Measurements from ENCODE around the gene SOX8. TPM values are rescaled to one million over a fixed set of nuclear protein-coding genes. Genes with fewer than 3 reads are reported as not detected.
"Not testable (repeated sequence)": the region's sequence is repeated elsewhere in the genome, so short reads cannot be mapped to it uniquely, and the experiment has no call there.

Gene SOX8
- total RNA-seq, 1 donor from 2014 or later: 1.0 TPM

DNA sequence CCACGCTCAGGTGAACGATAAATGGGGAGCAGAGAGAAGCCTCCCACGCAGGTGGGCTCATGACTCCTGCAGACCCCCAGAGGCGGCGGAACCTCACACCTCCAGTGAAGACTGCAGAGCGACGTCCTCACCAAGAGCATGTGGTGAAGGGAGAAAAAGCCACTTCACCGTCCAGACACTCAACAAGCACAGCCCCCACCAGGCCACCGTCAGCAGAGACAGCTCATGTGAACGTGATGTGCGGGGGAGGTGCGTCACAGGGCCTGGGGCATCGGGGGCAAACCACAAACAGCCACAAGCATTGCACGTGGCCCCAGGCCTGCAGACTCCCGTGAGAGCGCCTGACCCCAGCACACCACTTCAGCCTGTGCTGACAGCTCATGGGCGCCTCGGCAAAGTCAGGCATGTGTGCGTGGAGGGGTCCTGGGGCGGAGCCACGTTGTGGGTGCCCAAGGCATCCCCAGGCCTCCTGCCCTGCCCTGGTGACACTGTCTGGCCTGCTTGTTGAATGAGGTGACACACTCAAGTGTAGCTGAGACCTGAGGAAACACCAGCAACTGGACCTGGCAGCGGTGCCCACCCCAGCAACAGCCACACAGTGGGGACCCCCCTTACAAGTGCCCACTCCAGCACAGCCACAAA, 29.8 kb upstream of the SOX8 start:
- intact Hi-C loops (cut with DNase I): no loop called here
- no peak for DNase-seq
- ATAC-seq (ENCODE audit: poor library complexity): no peak

DNA sequence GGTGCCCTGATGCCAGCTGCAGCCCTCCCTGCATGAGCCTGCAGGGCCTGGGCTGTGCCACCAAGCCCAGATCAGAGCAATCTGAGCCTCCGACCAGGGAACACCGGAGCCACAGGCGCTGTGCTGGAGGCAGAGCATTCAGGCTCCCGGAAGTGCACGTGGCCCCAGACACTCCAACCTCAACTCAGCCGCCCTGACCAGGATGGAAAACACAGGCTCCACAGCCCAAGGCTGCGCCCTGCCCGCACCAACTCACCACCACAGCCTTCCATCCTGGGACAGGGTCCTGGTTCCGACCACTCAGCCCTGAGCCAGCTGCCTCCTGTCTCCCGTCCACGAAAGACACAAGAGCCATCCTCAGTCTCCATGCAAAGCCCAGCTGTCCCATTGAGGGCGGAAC, 29.2 kb upstream of the SOX8 start:
- ATAC-seq (ENCODE audit: poor library complexity): no peak
- intact Hi-C loops (cut with DNase I): no loop called here
- DNase-seq: no peak

DNA sequence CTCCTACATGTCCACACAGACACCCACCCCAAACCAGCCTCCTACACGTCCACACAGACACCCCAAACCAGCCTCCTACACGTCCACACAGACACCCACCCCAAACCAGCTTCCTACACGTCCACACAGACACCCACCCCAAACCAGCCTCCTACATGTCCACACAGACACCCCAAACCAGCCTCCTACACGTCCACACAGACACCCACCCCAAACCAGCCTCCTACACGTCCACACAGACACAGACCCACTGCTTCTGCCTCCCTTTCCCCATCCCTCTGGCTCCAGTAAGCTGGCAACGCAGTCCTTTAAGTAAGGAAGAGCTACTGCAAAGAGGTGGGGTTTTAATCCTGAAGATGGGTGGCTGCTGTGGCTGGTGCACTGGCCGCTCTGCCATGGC, 27.8 kb upstream of the SOX8 start:
- ATAC-seq (ENCODE audit: poor library complexity); intact Hi-C loops (cut with DNase I); DNase-seq: not testable (repeated sequence)

DNA sequence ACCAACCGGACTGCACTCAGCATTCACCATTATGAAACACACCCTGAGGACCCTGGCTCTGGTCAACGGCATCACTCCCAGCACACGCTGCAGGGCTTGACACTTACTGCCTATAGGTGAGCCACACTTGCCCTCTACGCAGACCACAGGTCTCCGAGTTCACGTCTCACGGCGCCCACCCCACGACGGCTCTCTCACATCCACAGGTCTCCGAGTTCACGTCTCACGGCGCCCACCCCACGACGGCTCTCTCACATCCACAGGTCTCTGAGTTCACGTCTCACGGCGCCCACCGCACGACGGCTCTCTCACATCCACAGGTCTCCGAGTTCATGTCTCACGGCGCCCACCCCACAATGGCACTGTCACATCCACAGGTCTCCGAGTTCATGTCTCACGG, 25.8 kb upstream of the SOX8 start:
- intact Hi-C loops (cut with DNase I): not testable (repeated sequence)

DNA sequence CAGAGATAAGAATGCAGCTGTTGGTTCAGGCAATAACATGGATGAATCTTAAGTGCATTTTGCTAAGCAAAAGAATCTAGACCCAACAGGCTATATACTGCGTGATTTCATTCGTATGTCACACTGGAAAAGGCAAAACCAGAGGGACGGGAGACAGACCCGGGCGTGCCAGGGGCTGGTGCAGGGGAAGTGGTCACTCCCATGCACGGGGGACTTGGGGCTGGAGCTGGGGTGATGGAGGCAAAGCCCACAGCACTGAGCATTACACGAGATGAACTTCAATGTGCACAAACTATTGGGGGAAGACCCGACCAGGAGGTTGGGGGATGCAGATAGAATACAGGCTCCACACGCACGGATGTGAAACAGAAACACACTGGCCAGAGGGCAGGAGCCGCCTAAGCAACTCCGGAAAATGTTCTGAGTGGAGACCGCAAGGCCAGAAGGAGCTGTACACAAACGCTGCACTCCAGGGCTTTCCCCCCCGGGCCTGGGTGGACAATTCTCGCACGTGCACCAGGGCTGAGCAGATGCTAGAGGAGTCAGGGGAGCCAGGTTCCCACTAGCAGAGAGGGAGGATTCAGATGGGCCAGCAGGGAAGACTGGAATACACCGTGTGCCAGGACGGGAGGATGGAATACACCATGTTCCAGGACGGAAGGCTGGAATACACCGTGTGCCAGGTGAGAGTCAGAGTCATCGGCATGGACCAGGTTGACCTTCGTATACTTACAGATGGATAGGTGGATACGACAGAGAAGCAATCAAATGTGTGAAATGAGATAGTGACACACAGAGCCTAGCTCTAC, 22.1 kb upstream of the SOX8 start:
- no peak for DNase-seq
- intact Hi-C loops (cut with DNase I): no loop called here
- no peak for ATAC-seq (ENCODE audit: poor library complexity)

More for the DNA sequence above, 25.8 kb upstream of the SOX8 start:
- not testable (repeated sequence) for ATAC-seq (ENCODE audit: poor library complexity); DNase-seq

DNA sequence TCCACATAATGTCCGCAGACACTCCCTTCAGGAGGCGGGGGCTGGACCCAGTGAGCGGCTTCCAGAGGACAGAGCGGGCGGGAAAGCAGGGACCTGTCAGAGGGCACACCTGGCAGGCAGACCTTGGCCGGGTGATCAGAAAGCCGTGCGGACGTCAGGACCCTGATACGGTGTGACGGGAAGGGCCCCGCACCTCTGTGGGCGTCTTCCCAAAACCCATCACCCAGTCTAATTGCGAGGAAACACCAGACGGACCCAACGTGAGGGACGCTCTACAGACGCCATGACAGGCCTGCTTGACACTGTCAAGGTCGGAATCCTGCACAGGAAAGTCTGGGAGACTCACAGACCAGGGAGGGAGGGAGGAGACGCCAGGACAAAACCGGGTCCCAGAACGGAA, 19.2 kb upstream of the SOX8 start:
- DNase-seq (no peak), ATAC-seq (ENCODE audit: poor library complexity) (no peak)
- intact Hi-C loops (cut with DNase I): no loop called here

DNA sequence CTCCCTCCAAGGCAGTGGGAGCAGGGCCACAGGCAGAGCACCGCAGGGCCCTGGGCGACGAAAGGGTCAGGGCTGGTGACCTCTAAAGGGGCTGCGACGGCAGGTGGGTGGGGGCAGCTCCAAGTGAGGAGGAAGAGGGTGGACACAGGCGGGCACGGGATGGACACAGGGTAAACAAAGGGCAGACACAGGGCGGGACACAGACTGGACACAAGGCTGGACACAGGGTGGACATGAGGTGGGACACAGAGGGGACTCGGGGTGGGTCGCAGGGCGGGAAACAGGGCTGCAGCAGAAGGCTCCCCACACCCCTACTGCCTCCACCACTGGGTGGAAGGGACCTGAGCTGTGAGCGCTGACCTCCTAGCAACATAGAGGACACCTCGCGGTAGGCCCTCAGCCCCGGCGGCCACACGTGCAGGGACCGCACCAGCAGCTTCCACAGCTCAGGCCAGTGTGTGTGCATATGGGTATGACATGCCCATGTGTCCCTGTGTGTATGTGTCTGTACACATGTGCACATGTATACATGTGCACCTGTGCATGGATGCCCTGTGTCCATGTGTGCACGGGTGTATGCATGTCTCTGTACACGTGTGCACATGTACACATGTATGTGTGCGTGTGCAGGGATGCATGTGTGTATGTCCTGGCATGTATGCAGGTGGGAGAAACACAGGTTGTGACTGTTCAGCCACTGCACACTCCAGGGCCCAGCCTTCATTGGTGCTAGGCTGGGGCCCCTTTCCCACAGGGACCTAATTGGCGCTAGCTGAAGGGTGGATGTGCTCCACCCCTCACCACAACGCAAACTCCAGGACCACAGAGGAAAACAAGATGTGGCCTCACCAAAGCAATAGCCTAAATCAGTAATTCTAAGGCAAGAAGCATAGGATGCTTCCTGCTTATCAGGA, 18.4 kb upstream of the SOX8 start:
- intact Hi-C loops (cut with DNase I): no loop called here
- DNase-seq (no peak), ATAC-seq (ENCODE audit: poor library complexity) (peak; percentile 25)

DNA sequence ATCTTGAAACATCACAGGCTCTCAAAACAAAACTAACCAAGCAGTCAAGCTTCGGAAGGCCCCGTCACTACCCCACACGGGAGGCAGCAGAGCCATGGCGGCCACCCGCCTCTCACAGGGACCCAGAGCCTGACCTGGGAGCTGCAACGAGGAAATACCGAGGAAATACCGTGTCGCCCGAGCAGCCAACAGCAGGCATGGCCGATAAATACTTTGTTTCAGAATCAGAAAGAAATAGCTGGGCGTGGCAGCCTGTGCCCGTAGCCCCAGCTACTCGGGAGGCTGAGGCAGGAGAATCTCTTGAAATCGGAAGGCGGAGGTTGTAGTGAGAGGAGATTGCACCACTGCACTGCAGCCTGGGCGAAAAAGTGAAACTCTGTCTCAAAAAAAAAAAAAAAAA, 17.7 kb upstream of the SOX8 start:
- ATAC-seq (ENCODE audit: poor library complexity) (no peak), DNase-seq (no peak)
- intact Hi-C loops (cut with DNase I): no loop called here

DNA sequence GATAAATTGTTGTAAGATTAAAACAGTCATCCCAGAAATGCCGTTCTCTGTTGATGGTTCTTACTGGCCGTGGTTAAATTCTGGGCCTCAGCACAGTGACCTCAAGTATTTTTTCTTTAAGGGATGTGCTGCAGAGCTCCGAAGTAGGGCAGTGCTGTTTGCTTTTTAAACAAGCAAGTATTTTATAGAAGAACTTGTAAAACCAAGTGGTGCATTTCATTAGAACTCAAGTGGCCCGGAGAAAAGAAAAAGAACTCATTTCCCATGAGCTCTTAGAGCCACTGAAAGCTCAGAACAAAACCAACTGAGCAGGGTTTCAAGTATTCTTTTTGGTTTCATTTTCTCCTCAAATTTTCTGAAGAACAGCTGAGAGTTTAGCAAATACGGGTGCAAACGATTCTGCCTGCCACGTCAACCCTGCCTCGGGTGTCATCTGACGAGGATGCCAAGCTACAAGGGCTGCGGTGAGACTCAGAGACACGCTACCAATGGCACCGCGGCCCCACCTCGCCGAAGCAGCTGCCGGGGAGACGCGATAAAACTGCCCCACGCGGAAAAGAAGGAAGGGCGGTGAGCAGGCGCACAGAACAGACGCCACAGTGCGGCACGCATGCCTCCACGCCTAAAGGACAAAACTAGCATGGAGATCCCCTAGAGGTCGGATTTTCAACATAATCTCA, 17.1 kb upstream of the SOX8 start:
- DNase-seq (peak; percentile 31), ATAC-seq (ENCODE audit: poor library complexity) (no peak)
- intact Hi-C loops (cut with DNase I): no loop called here

DNA sequence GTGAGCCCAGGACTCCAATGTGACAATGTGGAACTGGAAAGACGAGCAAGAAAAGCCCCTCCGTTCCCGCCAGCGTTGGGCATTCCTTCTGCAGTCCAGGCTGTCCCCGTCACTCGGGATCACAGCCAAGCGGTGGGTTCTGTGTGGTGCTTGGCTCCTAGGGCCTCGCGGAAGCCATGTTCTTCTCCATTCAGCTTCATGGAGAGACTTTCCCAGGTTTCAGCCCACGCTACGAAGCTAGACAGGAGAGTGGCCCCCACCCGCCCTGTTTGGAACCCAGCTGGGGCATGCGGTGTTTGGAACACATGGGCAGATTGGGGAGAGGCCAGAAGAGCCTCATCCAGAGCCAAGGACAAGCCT, 16.6 kb upstream of the SOX8 start:
- DNase-seq: peak; percentile 25
- intact Hi-C loops (cut with DNase I): no loop called here
- ATAC-seq (ENCODE audit: poor library complexity): no peak

DNA sequence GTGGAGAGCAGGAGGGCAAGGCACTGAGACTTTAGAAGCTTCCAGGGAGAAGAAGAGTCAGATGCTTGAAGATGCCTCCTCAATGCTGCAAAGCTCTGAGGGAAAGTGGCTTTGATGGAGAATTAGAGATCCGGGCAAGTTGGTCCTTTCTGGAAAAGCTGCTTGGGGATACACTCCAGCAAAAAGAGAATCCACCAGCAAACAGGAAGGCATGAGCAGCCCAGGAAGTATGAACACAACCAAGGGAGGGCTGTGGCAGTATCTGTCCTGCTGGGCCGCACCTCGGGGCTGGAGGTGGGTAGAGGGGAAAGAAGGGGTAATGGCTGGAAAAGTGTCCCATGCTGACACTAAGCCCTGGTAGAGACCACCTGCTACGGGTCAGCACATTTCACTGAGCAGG, 16.1 kb upstream of the SOX8 start:
- DNase-seq: no peak
- ATAC-seq (ENCODE audit: poor library complexity): no peak
- intact Hi-C loops (cut with DNase I): no loop called here

DNA sequence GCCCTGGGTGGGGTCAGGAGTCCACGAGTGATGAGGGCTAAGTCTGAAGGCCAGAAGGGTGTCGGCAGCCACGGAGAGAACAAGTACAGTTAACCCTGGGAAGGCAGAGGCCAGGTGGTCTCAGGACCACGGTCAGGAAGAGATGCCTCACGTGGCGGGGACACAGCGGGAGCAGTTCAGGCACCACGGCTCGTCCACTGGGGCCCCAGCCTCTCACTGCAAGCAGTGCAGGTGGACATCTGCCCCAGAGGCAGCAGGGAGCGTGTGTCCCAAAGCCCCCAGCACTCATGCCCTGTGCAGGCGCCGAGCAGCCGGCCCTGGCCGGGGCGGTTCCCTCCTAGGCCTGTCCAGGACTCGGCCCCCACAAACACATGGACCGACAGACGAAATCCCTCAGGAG, 15.5 kb upstream of the SOX8 start:
- intact Hi-C loops (cut with DNase I): no loop called here
- DNase-seq (peak; percentile 29), ATAC-seq (ENCODE audit: poor library complexity) (no peak)

DNA sequence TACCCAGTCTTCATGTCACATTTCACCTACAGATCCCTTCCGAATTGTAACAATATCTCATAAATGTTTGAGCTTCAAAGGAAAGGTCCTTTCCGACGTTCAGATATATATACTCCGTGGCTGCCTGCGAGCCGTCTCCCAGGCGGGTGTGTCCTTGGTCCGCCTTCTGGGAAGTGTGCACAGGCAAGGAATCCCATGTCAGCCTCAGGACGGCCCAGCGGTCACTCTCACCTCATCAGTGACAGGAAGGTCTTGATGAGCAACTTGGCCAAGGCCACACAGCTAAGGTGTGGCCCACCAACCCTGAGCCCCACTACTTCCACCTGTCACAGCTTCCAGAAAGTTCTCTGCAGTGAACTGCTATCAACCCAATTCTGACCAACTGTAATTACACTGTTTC, 15.1 kb upstream of the SOX8 start:
- DNase-seq (peak; percentile 24), ATAC-seq (ENCODE audit: poor library complexity) (no peak)
- intact Hi-C loops (cut with DNase I): no loop called here

DNA sequence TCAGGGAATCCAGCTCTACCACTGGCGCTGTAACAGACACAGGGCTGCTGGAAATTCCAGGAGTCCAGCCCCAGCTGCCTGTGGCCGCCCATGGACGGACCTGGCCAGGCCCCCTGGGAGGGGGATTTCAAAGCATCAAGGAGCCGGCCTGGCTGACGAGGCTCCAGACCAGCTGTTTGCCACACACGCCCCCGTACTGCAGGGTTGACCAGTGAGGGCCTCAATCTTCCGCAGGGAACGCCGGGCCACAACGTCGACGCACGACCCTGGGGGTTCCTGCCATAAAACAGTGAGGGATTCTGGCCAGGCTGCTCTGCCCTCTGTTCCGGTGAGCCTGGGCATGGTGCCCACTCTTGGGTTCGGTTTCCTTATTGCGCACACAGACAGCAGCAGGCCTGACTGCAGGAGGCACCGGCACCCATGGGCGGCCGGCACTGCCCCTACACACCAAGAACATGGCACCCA, 14.5 kb upstream of the SOX8 start:
- DNase-seq (peak; percentile 34), ATAC-seq (ENCODE audit: poor library complexity) (no peak)
- intact Hi-C loops (cut with DNase I): no loop called here

DNA sequence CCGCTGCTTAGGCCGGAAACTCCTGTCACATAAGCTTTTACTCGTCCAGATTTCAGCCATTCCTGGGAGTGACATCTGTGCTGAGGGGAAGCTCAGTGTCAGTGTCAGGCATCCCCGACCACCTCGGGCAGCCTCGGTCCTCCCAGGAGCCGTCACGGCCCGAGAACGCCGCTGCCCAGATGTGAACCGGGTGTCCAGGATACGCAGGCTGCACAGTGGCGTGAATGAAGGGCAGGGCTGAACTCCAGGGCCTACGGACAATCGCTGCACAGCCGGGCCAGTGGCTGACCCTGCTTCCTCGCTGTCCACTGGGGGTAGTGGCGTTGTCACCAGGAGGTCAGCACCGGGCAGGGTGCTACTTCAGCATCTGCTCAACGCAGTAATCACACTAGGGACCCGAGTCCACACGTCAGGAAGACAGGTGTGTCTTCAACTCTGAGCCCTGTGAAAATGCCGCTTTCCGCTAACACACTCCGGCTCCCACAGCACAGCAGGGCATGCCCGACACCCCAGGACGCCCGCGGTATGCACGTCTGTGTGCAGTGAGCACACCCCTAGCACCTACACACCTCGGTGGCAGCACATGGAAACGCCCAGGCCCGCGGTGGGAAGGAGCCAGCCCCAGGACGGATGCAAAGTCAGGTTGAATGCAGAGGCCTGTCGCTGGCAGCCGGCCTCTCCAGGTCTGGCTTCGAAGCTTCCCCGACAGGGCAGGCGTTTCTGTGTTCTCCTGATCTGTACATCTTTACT, 13.8 kb upstream of the SOX8 start:
- DNase-seq: peak; percentile 32
- no peak for ATAC-seq (ENCODE audit: poor library complexity)
- intact Hi-C loops (cut with DNase I): no loop called here

DNA sequence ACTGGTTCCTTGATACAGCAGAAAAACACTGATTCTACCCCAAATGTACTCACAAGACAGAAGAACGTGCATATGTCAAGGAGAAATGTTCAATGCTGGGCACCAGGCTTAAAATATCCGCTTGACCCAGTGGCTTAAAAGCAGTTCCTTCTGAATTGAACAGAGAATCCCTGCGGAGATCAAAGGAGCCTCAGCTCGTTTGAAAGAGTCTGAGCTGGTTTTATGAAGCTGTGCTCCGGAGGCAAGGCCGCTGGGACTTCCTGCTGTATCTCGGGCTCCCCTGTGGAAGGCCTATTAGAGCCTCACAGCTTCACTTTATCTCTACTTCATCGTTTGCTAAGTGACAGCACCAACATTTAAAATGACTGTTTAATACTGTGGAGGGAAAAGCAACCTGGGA, 12.9 kb upstream of the SOX8 start:
- no peak for DNase-seq
- intact Hi-C loops (cut with DNase I): no loop called here
- ATAC-seq (ENCODE audit: poor library complexity): no peak

DNA sequence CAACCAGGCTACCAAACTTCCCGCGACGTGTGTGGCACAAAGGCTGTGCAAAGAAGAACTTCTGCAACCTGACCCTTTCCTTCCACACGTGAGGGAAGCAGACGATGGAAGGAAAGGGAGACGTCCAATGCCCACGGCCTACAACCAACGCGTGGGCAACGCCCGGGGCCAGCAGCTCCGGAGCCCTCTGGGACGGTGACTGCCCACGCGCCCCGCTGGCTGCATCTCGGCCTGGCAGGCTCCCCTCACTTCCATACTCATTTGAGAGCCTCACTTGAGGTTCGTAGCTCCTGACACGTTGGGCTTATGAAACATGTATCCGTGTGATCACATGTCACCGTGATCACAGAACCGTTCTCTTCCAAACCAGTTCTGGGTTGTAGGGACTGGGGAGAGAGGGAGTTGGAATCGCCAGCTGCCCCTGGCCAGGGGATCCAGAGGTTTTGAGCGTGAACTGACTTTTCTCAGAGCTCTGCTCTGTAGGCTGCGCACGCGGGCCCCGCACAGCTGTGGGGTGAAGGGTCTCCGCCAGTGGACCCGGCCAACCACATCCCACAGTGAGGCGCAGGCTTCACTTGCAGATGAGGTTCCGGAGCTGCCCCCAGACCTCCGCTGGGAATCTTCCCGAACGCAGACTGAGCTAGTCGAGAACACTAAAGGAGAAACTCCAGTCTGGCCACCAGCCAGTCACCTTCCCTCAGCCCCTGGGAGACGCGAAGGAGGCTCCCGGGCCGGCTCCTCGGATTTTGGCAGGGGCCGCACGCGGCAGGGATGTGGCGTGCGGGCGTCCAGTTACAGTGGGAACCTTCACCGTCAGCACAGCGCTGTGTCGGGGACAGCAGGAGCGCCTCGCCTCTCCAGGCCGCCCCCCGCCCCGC, 11.8 kb upstream of the SOX8 start:
- intact Hi-C loops (cut with DNase I): no loop called here
- peak; percentile 13 for ATAC-seq (ENCODE audit: poor library complexity)
- peak; percentile 62 for DNase-seq

All from Right ventricle myocardium superior (tissue), 1 donor.